Naive thymus-derived CD4-positive, alpha-beta T cell (primary cell): ENCODE measurements around the gene DIRAS2. TPM values are rescaled to one million over a fixed set of nuclear protein-coding genes. Genes with fewer than 3 reads are reported as not detected.

Source experiments
- ATAC-seq: fragments of 150-1000 bp; cut with Tn5 transposase; 2 replicates; pipeline ENCODE4 v1.10.0; 2021; ENCODE audit warnings: mild to moderate bottlenecking, moderate library complexity
- CTCF ChIA-PET: fragments of 350-600 bp; sonication (Branson Sonifier 250); formaldehyde crosslinking; loops from one replicate; lab custom pipeline; 2021; ENCODE audit warnings: antibody characterized with exemption; lab: Charles Lee
- POLR2A ChIA-PET: fragments of 350-600 bp; sonication (Branson Sonifier 250); formaldehyde crosslinking; loops from one replicate; lab custom pipeline; 2021; ENCODE audit warnings: antibody characterized with exemption, inconsistent platforms; lab: Charles Lee
- DNase-seq, 9 donors: peaks; one replicate each; pipeline versions ENCODE4 v3.0.0 to v3.0.0-alpha.2; 2020 to 2022; ENCODE audit warnings: mixed read lengths in 1 of 9
- H3K27ac ChIP-seq: one replicate; pipeline ENCODE4 v1.7.0; 2013; ENCODE audit warnings: mild to moderate bottlenecking, low read depth, low read length, moderate library complexity
- H3K27me3 ChIP-seq, 2 donors: one replicate each; pipeline ENCODE4 v1.7.0; 2013; ENCODE audit warnings: low read length in 2 of 2, mild to moderate bottlenecking in 2 of 2, moderate library complexity in 2 of 2; ENCODE audit not compliant: control insufficient read depth in 2 of 2, insufficient read depth in 2 of 2
- H3K36me3 ChIP-seq, 3 experiments: 1 replicate in 2 of 3; 2 replicates in 1 of 3; pipeline ENCODE4 v1.7.0; 2013; ENCODE audit warnings: low read length in 3 of 3, mild to moderate bottlenecking in 3 of 3, moderate library complexity in 1 of 3; ENCODE audit not compliant: insufficient read depth in 3 of 3, control insufficient read depth in 2 of 3
- H3K4me1 ChIP-seq, 2 donors: one replicate each; pipeline ENCODE4 v1.7.0; 2013; ENCODE audit warnings: low read length in 2 of 2, mild to moderate bottlenecking in 2 of 2, moderate library complexity in 1 of 2; ENCODE audit not compliant: control insufficient read depth in 2 of 2, insufficient read depth in 2 of 2
- H3K4me3 ChIP-seq: 2 replicates; pipeline ENCODE4 v1.7.0; 2013; ENCODE audit warnings: mild to moderate bottlenecking, low read length
- H3K9me3 ChIP-seq, 3 experiments: 1 replicate in 2 of 3; 2 replicates in 1 of 3; pipeline ENCODE4 v1.7.0; 2013; ENCODE audit warnings: low read length in 3 of 3; ENCODE audit not compliant: control insufficient read depth in 2 of 3
- H3K27ac Mint-ChIP-seq, 9 donors: one replicate each; pipeline ENCODE4 v1.8.0; 2020 to 2022; ENCODE audit warnings: mixed read lengths in 9 of 9, mild to moderate bottlenecking in 8 of 9, moderate library complexity in 5 of 9, inconsistent platforms in 2 of 9
- H3K27me3 Mint-ChIP-seq, 5 donors: one replicate each; pipeline ENCODE4 v1.8.0; 2021 to 2022; ENCODE audit warnings: mixed read lengths in 5 of 5, mild to moderate bottlenecking in 1 of 5
- H3K36me3 Mint-ChIP-seq, 5 donors: one replicate each; pipeline ENCODE4 v1.8.0; 2020 to 2022; ENCODE audit warnings: mixed read lengths in 5 of 5, mild to moderate bottlenecking in 3 of 5, inconsistent platforms in 1 of 5
- H3K4me1 Mint-ChIP-seq, 7 donors: one replicate each; pipeline ENCODE4 v1.8.0; 2020 to 2022; ENCODE audit warnings: mixed read lengths in 7 of 7, mild to moderate bottlenecking in 3 of 7, inconsistent platforms in 1 of 7
- H3K4me3 Mint-ChIP-seq, 10 donors: one replicate each; pipeline ENCODE4 v1.8.0; 2020 to 2022; ENCODE audit warnings: mild to moderate bottlenecking in 10 of 10, mixed read lengths in 10 of 10, moderate library complexity in 6 of 10, inconsistent platforms in 2 of 10
- H3K9me3 Mint-ChIP-seq, 11 donors: one replicate each; pipeline ENCODE4 v1.8.0; 2020 to 2022; ENCODE audit warnings: mixed read lengths in 11 of 11, mild to moderate bottlenecking in 4 of 11, inconsistent platforms in 1 of 11, moderate library complexity in 1 of 11
- intact Hi-C, 2 donors: fragments of 100-400 bp; cut with micrococcal nuclease; formaldehyde crosslinking; loops; one replicate each; pipeline ENCODE4 v1.15.1; 2023
- polyA plus RNA-seq, 2 donors: library from polyadenylated mRNA; unstranded; fragments of 300-500 nt; fragmentation: Illumina TruSeq; gene quantifications; one replicate each; pipeline ENCODE4 v1.2.3, GENCODE V29; 2021
- total RNA-seq, 6 experiments: library from RNA in 5 of 6; stranded (reverse) in 5 of 6; gene quantifications; 1 replicate in 5 of 6; 2 replicates in 1 of 6; pipeline ENCODE4 v1.2.3 and lab custom pipeline; 2021 to 2026

Gene DIRAS2
- total and polyA plus RNA-seq, 7 experiments from 2014 or later: not detected

- Mint-ChIP-seq H3K4me3 (no peak overlapping the region), H3K36me3 (no peaks in the 10 kb centered on the region), H3K27me3 (peaks cover 3 to 50% (median 28%) of the 10 kb centered on the region in 5 donors), H3K4me1 (no peaks in the 10 kb centered on the region), H3K27ac (no peak overlapping the region), H3K9me3 (peaks cover 0 to 10% (median 0%) of the 10 kb centered on the region in 11 donors)
- ATAC-seq (no peak), DNase-seq (no peak)
- POLR2A ChIA-PET: no interaction called here
- intact Hi-C loops: no loop called here
- Histone ChIP-seq H3K36me3 (no peaks in the 10 kb centered on the region), H3K27ac (no peak overlapping the region), H3K4me1 (no peaks in the 10 kb centered on the region), H3K9me3 (no peaks in the 10 kb centered on the region), H3K4me3 (no peak overlapping the region), H3K27me3 (no peaks in the 10 kb centered on the region)
- CTCF ChIA-PET: no interaction called here
Observed at GRCh38 chr9:90598191-90598590, 44.4 kb downstream of the DIRAS2 start.

GRCh38 chr9:90593646-90594045 is 49.0 kb downstream of the DIRAS2 start:
- H3K36me3 ChIP-seq: no peaks in the 10 kb centered on the region
- no peak overlapping the region for H3K4me3 ChIP-seq
- no peaks in the 10 kb centered on the region for H3K9me3 ChIP-seq
- Mint-ChIP-seq H3K27me3 (peaks cover 5 to 28% (median 23%) of the 10 kb centered on the region in 5 donors), H3K9me3 (peaks cover 0 to 10% (median 1%) of the 10 kb centered on the region in 11 donors), H3K27ac (no peak overlapping the region), H3K36me3 (no peaks in the 10 kb centered on the region), H3K4me1 (no peaks in the 10 kb centered on the region), H3K4me3 (no peak overlapping the region)
- H3K27me3 ChIP-seq: no peaks in the 10 kb centered on the region
- CTCF ChIA-PET: interaction anchor here (0.7 kb wide), 1 partner anchor 142 kb away, joined by 3 read pairs; no protein-coding TSS in a partner anchor
- intact Hi-C loops: no loop called here
- DNase-seq (no peak), ATAC-seq (no peak)
- POLR2A ChIA-PET: no interaction called here
- H3K27ac ChIP-seq: no peak overlapping the region
- no peaks in the 10 kb centered on the region for H3K4me1 ChIP-seq

GRCh38 chr9:90580576-90580975 is 62.0 kb downstream of the DIRAS2 start:
- no peaks in the 10 kb centered on the region for H3K4me1 Mint-ChIP-seq
- Histone ChIP-seq H3K4me1 (no peaks in the 10 kb centered on the region), H3K36me3 (no peaks in the 10 kb centered on the region), H3K9me3 (no peaks in the 10 kb centered on the region), H3K4me3 (no peak overlapping the region), H3K27ac (no peak overlapping the region), H3K27me3 (no peaks in the 10 kb centered on the region)
- H3K27me3 Mint-ChIP-seq: peaks cover 3 to 38% (median 12%) of the 10 kb centered on the region in 5 donors
- DNase-seq: no peak
- peaks cover 0 to 1% (median 0%) of the 10 kb centered on the region in 11 donors for H3K9me3 Mint-ChIP-seq
- intact Hi-C loops: no loop called here
- H3K36me3 Mint-ChIP-seq: no peaks in the 10 kb centered on the region
- no peak overlapping the region for H3K27ac Mint-ChIP-seq
- ChIA-PET CTCF (no interaction called here), POLR2A (no interaction called here)
- H3K4me3 Mint-ChIP-seq: no peak overlapping the region
- ATAC-seq: no peak

DNA sequence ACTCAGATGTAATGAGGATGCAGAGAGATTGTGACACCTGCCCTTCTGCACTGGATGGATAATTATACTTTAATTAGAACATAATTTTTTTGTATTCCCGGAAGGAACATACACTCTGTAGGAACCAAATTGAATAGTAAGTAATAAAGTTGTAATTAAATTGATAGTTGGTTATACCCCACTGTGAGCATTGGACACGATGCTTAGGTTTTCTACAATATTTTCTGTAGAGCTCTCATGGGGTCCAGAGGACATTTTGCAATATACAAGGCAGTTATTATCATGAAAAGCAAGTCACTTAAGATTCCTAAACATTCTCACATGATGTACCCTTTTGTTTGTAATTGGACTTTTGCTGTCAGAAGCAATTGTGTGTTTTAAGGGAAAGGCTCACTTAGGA is 63.4 kb downstream of the DIRAS2 start:
- Mint-ChIP-seq H3K4me1 (no peaks in the 10 kb centered on the region), H3K36me3 (no peaks in the 10 kb centered on the region), H3K4me3 (no peak overlapping the region), H3K27me3 (peaks cover 3 to 39% (median 12%) of the 10 kb centered on the region in 5 donors), H3K9me3 (peaks cover 0 to 4% (median 0%) of the 10 kb centered on the region in 11 donors), H3K27ac (no peak overlapping the region)
- Histone ChIP-seq H3K36me3 (no peaks in the 10 kb centered on the region), H3K9me3 (no peaks in the 10 kb centered on the region), H3K27me3 (no peaks in the 10 kb centered on the region), H3K4me3 (no peak overlapping the region), H3K4me1 (no peaks in the 10 kb centered on the region), H3K27ac (no peak overlapping the region)
- DNase-seq (no peak), ATAC-seq (no peak)
- ChIA-PET POLR2A (no interaction called here), CTCF (no interaction called here)
- intact Hi-C loops: no loop called here

- Mint-ChIP-seq H3K4me1 (no peaks in the 10 kb centered on the region), H3K4me3 (no peak overlapping the region), H3K9me3 (peaks cover 0 to 11% (median 0%) of the 10 kb centered on the region in 11 donors), H3K27ac (no peak overlapping the region), H3K36me3 (no peaks in the 10 kb centered on the region), H3K27me3 (peaks cover 3 to 33% (median 12%) of the 10 kb centered on the region in 5 donors)
- POLR2A ChIA-PET: no interaction called here
- Histone ChIP-seq H3K4me1 (no peaks in the 10 kb centered on the region), H3K27me3 (no peaks in the 10 kb centered on the region), H3K9me3 (no peaks in the 10 kb centered on the region), H3K27ac (no peak overlapping the region), H3K4me3 (no peak overlapping the region), H3K36me3 (no peaks in the 10 kb centered on the region)
- intact Hi-C loops: no loop called here
- DNase-seq: no peak
- ATAC-seq: no peak
- CTCF ChIA-PET: no interaction called here
Observed at GRCh38 chr9:90578126-90578815, 64.4 kb downstream of the DIRAS2 start.

DNA sequence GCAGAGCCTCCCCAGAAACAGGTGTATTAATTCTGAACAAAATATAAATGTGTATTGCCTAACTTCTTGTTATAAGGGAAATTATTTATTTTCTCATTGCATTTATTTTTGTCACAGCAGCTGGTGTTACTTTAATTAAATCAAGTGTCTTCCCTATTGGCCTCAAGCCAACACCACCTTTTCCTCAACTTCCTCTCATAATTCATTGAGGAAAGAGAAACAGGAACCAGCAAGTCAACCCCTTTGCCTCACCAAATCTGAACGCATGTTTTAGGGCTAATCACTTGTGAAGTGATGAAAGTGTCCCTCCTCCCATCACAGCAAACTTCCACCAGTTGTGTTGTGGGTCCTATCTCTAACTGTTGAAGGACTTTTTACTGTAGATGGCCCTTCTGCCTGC is 73.1 kb downstream of the DIRAS2 start:
- H3K27me3 ChIP-seq: no peaks in the 10 kb centered on the region
- no peaks in the 10 kb centered on the region for H3K4me1 ChIP-seq
- H3K9me3 Mint-ChIP-seq: peaks cover 0 to 7% (median 1%) of the 10 kb centered on the region in 11 donors
- ChIA-PET CTCF (no interaction called here), POLR2A (no interaction called here)
- DNase-seq (no peak), ATAC-seq (no peak)
- H3K9me3 ChIP-seq: no peaks in the 10 kb centered on the region
- H3K36me3 ChIP-seq: no peaks in the 10 kb centered on the region
- intact Hi-C loops: no loop called here
- no peak overlapping the region for H3K27ac Mint-ChIP-seq
- H3K27ac ChIP-seq: no peak overlapping the region
- H3K36me3 Mint-ChIP-seq: no peaks in the 10 kb centered on the region
- H3K27me3 Mint-ChIP-seq: peaks cover 9 to 31% (median 25%) of the 10 kb centered on the region in 5 donors
- peaks cover 0 to 2% (median 0%) of the 10 kb centered on the region in 7 donors for H3K4me1 Mint-ChIP-seq
- H3K4me3 ChIP-seq: no peak overlapping the region
- no peak overlapping the region for H3K4me3 Mint-ChIP-seq

GRCh38 chr9:90568667-90569066 is 74.0 kb downstream of the DIRAS2 start:
- ChIA-PET POLR2A (no interaction called here), CTCF (interaction anchor here (0.6 kb wide), 1 partner anchor 14 kb away, joined by 3 read pairs; no protein-coding TSS in a partner anchor)
- H3K27me3 Mint-ChIP-seq: peaks cover 9 to 31% (median 25%) of the 10 kb centered on the region in 5 donors
- Histone ChIP-seq H3K27me3 (no peaks in the 10 kb centered on the region), H3K4me3 (no peak overlapping the region), H3K36me3 (no peaks in the 10 kb centered on the region), H3K27ac (no peak overlapping the region), H3K4me1 (no peaks in the 10 kb centered on the region), H3K9me3 (no peaks in the 10 kb centered on the region)
- no peak overlapping the region for H3K27ac Mint-ChIP-seq
- intact Hi-C loops: no loop called here
- ATAC-seq (no peak), DNase-seq (no peak)
- peaks cover 0 to 2% (median 0%) of the 10 kb centered on the region in 7 donors for H3K4me1 Mint-ChIP-seq
- H3K9me3 Mint-ChIP-seq: peaks cover 0 to 5% (median 1%) of the 10 kb centered on the region in 11 donors
- H3K4me3 Mint-ChIP-seq: no peak overlapping the region
- H3K36me3 Mint-ChIP-seq: no peaks in the 10 kb centered on the region
